ENCODE results near the gene UMAD1.

Gene UMAD1

DNA sequence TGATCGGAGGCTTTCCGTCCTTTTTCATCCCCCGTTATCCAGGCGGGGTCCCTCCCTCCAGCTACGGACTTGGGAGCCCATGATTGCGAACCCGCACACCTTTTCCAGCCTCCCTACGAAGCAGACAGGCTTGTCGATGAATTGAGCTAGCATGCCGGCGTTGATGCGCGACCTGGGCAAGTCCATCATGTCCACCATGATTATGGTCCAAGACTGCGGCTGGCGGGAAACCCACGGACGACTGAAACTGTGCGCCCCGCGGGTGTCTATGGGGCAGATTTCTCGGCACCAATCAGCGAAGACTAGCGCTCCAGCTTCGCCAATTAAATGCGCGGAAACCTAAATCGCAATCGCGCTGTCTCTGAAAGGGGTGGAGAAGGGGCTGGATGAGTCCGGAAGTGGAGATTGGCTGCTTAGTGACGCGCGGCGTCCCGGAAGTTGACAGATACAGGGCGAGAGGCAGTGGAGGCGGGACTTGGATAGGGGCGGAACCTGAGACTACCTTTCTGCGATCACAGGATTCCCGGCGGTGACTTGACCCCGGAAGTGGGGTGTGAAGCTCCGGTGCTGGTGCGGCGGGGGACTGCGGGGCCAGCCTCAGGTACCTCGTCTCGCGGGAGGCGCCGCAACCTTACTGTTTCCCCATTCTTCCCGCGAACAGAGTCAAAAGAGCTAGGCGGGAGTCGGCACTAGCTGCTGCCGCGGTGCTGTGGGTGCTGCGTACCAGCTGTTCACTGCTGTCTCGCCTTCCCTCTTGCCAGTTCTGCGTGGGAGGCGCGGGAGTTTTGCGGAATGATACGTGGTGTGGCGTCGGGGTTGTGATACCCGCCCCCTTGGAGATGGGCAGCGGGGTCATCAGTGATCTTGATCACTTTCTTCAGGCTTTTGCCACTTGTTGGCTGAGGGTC, at the start of gene UMAD1:
Gene UMAD1, plus strand, starts transcription at position 532 of the 908 bp plus-strand sequence. CDS start 32,620 bp downstream, outside the sequence.
- peak; percentile 98 for DNase-seq

DNA sequence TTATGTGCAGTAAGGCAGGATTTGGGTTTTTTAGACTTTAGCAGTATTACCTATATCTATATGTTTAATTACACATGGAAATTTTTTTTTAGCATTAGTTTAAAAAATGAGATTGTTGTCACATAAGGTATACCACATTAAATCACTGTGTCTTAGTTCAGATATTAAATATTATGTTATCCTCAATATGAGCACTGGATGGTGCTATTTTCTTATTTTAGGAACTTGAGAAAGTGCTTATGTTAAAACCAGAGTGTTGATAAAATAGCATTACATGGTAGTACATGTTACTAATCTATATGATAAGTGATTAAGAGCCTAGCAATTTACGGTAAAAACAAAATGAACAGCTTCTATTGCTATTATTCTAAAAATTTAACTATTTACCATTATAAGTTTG, 45.1 kb upstream of the UMAD1 start:
- DNase-seq, result no peak

DNA sequence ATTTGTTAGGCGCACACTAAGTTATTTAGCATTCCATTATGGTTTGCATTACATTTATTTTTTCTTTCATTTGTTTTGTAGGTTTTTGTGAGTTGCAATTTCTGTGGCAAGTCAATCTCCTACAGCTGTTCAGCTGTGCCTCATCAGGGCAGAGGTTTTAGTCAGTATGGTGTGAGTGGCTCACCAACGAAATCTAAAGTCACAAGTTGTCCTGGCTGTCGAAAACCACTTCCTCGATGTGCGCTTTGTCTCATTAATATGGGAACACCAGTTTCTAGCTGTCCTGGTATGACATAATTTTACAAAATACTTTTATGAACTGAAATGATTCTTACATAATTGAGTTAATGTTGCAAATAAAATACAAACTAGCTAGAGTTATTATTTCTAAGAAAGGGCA, 44.4 kb upstream of the UMAD1 start:
- no peak for DNase-seq

DNA sequence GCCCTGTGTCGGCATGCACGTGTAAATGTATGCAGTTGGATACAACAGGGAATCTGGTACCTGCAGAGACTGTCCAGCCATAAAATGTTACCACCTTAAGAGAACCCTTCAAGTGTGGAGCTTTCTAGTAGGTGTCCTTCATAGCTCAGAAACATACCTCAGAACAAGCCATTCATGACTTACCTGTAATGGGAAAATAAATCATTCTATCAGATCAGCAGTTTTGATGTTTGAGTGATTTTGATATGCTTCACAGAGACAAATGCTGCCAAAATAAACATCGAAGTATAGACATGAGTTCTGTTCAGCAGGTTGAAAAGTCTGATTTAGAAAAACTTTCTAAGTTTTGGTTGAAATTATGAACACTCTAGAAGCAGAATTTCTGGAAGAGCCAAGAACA, 33.5 kb upstream of the UMAD1 start:
- no peak for DNase-seq

DNA sequence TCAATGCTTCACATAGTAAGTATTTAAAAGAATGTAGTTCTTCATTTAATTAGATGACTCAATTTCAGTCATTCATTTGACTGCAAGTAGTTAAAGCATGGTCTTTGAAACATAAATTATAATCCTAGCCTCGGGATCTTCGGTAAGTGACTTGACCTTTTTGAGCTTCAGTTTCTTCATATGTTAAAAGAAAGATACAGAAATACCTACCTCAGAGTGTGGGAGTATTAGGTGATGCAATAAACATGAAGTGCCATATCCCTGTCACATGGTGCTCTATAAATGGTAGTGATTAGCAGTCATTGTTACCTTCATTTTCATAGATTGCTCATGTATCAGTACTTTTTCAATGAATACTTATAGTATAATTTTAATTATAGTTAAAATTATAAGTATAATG, 31.2 kb upstream of the UMAD1 start:
- DNase-seq, result no peak

DNA sequence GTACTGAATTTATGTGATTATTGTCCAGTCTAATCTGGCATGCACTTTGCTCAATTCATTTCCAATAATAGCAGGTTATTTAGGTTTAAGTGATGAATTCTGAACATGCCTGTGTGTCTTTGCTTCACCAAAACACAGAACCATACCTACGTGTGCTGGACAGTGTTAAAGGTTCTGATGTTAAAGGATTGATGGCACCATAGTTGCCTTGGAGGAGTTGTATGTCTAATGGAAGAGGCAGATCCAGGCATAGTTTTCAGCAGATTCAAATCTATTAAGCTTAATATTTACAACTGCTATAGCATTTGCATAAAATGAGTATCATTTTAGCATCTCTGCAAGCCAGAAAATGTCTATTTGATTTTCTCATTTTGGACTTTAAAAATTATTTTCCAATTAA, 28.0 kb upstream of the UMAD1 start:
- no peak for DNase-seq

DNA sequence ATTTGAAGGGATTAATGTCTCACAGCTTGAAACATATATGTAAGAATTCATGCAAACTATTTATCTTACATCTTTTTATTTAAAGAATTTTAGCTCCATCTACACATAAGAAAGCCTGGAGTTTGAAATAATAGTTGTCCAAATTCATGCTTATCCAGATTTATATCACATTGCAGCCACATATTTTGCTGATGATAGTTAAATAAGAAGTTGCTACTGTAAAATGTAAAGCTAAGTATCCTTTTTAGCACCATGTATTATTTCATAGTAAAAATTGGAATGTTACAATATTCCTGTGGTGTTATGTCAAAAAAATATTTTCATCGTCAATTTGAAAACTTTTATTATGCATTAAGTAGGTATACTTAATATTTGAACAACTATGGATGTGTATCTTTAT, 27.3 kb upstream of the UMAD1 start:
- DNase-seq, result no peak

DNA sequence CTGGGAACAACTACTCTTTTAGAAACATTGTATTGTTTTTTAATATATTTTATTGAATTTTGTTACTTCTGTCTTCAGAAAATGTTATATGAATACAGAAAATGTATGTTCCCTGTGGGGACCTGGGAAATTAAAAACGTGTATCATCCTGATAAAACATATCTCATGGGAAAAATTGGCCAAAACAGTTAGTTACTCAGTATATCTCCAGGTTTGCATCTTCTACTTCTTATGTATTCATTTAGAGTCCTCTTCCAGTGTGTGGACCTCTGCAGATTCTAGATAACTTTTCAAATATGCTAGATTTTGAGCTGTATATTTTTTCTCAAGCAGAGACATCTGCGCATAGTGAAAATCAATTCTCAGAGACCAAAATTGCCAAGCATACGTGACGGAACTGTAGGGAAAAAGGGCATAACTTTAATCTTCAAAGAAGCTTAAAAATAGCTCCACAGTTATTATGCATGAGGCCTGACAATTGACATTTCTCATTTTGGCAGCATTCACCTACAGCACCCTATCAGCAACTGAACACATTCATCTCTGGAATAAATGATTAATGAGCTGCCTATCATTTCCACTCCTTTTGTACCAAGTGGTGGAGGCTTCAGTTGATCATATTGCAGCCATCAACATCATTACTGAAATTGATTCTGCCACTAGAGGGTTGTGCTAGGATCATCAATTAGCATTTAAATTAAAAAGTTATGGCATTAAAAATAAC, 26.4 kb upstream of the UMAD1 start:
- DNase-seq, result no peak

DNA sequence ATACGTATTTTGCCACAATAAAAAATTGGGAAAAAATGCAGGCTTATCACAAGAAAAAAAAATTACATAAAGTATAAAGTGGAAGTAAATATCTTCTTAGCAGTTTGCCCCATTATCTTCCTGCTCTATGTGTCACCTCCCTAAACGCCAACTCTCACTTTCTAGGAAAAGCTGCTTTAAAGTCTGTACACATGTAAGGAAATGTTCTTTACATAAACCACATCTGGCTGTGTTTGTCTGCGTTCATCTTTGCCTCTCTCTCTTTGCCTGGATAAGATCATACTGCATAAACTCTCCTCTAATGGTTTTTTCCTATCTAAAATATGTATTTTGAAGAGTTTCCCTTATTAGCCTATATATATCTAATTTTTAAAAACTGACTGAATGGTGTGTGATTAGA, 23.0 kb upstream of the UMAD1 start:
- no peak for DNase-seq

DNA sequence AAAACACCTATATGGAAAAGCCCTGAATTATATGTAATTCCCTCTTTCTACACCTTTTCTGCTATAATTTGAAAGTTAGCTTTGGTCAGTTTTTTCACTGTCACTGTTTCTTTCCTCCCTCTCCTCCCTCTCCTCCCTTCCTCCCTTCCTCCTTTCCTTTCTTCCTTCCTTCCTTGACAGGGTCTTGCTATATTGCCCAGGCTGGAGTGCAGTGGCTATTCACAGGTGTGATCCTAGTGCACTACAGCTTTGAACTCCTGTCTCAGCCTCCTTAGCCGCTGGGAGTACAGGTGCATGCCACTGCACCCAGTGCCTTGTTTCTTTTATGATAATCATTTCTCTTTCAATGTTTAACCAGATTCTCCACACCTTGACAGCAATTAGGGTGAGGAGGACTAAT, 22.1 kb upstream of the UMAD1 start:
- no peak for DNase-seq

DNA sequence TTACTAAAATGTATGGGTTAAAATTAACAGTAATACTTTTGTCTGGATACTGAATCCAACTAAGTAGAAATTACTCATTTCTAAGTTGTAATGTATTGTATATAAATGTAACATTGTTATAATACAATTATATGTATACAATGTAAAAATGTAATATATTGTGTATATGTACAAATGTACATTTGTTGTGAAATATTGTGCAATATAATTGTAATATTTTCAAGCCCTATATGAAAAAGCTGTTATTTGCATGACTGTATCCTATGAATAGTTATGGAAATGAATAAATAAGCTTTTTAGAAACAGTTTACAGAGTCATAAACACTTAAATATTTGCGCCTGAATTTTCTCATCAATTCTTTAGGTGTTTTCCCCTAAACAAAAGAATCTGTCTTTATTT, 20.3 kb upstream of the UMAD1 start:
- DNase-seq, result no peak

DNA sequence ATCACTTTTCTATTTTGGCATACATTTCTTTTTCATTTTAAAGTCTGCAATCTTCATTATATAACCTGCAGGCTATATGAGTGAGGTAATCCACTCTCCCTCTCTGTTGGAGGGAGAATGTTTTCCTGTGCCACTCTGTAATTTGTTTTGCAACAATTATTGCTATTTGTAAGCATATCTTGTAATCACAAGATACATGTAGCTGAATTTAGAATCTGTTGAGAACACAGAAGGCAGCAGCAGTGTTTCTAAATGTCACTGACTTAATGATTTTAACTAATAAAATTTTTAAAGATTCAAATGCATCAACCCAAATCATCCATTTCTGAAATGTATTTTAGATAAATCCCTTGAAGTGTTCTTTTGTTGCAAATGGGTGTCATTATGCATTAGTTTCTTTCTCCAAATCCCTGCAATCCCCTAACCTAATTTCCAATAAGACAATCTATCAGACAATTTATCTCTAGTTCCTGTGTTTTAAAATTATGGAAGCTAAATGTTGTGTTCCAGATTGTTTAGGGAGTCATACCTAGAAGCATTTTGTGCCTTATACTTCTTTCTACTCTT, 19.8 kb upstream of the UMAD1 start:
- no peak for DNase-seq

DNA sequence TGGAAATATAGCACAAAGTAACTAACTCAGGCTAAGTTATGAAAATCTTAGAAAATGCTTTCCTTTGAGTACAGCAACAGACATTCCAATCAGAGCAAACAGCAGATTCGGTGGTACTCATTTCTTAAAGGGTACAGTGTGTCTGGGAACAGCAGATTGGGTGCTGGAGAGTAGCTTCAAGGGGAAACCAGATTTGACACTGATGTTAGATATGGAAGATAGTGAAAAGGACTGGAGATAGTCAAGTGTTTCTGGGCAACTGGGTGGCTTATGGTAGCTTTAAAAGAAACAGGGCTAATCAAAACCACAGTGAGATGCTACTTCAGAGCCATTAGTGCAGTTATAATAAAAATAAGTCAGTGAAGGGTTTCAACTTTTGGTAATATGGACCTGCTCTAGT, 12.1 kb upstream of the UMAD1 start:
- DNase-seq, result no peak

DNA sequence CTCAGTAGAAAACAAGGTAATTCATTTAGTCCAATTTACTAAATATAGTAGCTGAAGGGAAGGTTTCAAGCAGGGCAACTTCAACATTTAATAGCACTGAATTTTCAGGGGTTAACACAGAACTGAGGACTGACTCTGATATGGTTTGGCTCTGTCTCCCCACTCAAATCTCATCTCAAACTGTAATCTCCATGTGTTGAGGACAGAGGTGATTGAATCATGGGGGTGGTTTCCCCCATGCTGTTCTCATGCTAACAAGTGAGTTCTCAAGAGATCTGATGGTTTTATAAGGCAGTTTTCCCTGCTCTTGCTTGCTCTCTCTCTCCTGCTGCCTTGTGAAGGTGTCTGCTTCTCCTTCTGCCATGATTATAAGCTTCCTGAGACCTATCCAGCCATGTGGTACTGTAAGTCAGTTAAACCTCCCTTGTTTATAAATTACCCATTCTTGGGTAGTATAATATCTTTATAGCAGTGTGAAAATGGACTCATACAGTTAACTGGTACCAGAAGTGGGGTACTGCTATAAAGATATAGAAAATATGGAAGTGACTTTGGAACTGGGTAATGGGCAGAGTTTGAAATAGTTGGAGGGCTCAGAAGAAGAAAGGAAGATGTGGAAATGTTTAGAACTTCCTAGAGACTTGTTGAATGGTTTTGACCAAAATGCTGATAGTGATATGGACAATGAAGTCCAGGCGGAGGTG, 9.8 kb upstream of the UMAD1 start:
- no peak for DNase-seq

DNA sequence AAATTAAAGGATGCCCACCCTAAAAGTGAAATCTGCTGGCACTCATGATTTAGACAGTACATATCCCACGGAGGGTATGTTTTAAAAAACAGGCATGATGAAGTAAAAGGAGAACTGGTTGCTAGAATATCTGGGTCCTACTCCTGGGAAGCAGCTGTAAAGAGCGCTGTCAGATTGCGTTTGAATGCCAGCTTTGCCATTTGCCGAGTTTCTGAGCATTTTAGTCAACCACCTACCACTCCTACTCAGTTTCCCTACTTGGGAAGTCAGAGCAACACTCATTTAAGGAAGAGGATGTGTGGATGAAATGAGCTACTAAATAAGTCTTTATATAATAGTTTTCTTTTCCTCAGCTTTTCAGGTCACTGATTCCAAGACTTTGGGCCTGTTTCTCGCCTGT, 1.1 kb upstream of the UMAD1 start:
- no peak for DNase-seq

DNA sequence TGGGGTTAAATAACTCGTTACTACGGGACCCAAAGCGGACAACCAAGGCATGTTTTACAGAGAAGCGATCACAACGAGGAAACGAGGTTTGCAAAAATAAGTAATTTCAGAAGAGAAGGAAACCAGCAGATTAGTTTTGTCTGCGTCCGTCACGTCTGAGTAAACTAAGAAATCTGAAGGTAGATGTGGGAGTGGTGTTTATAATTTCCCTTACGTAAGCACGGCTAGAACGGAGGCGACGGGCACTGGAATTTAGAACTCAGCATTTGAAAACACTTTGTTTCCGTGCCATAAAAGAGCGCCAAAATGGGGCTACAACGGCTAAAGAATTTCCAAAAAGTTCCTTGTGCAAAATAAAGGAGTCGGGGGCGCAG, 718 bp upstream of the UMAD1 start:
- DNase-seq, result peak; percentile 64

DNA sequence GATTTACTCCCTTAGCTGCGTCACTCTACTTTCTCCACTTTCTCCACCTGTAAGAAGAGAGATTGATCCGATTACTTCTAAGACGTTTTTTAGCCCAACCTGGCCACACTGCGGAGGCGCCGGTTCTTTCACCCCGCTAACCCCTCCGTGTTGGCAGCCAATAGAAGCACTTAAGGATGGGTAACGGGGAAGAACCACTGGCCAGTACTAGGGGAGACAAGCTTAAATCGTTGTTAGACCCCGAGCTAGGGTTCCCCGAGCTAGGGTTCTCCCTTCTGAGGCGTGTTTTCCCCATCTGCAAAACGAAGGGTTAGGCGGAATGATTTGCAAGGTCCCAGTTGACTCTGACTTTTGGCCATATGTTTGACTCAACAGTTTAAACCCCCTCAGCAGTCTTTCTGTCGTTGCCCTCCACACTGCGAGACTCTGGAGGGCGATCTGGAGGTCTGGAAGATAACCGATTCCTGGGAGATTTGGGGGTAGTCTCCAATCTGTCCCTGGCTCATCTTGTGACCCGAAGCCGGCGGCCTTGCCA, 644 bp downstream of the UMAD1 start:
- no peak for DNase-seq

DNA sequence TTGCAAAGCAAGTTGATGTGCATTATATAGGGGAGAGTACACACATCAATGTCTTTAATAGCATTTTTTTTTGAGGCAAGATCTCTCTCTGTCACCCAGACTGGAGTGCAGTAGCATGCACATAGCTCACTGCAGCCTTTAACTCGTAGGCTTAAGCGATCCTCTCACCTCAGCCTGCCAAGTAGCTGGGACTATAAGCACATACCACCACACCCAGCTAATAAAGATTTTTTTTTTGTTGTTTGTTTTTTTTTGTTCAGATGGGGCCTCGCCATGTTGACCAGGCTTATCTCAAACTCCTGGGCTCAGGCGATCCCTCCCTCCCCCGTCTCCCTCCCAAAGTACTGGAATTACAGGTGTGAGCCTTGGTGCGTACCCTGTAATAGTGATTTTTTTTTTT, 1.5 kb downstream of the UMAD1 start:
- no peak for DNase-seq

DNA sequence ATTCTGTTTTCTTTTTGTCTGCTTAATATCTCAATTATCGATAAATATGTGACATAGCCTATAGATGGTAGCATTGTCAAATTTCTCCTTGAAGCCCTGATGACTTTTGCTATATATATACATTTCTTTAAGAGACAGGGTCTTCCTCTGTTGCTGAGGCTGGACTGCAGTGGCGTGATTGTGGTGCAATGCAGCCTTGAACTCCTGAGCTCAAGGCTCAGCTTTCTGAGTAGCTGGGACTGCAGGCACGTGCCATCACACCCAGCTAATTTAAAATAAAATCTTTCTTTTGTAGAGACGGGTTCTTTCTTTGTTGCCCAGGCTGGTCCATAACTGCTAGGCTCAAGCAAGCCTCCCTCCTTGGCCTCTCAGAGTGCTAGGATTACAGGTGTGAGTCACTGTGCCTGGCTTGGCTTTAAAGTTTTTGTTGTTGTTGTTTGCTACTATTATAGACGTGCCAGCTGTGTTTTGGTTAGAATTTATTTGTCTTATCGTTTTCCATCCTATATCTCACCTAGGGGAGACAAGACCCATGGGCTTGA, 7.0 kb downstream of the UMAD1 start:
- DNase-seq, result no peak

DNA sequence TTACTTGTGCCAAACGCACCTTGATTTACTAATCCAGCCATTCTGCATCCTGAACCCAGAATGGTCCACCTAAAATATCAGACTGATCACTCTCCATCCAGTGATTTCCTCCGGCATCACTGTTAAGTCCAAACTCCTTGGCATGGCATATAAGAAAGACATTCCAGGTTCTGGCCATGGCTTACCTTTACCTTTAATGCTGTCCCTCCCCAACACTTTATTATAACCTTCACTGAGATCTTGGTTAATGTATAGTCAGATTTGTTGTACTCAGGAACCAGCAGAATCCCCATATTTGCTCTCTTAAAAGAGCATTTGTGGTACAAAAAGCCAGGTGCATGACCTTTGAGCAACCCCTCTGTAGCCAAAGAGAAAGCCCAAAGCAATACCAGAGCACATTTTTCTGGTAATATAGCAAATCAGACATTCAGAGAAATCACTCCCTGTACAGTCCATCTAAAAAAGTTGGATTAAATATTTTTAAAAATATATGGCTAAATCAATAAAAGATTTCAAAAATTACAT, 10.2 kb downstream of the UMAD1 start:
- DNase-seq, result no peak

DNA sequence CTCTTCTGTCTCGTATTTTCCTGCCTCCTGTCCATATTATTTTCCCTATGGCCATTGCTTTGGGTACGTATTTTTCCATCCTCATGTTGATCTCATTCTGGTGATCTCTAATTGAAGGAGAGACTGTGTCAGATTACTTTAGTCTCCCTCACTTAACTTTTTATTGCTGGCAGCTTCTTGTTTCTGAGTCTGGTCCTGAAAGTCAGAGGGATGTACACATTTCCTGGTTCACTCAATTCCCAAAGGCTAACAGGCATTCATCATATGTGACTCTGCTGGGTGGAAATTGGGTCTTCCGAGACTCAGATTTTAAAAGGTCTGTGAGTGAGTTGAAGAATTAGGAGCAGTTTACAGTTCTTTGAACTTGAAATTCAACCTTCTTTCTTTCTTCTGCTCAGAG, 10.9 kb downstream of the UMAD1 start:
- DNase-seq, result no peak

DNA sequence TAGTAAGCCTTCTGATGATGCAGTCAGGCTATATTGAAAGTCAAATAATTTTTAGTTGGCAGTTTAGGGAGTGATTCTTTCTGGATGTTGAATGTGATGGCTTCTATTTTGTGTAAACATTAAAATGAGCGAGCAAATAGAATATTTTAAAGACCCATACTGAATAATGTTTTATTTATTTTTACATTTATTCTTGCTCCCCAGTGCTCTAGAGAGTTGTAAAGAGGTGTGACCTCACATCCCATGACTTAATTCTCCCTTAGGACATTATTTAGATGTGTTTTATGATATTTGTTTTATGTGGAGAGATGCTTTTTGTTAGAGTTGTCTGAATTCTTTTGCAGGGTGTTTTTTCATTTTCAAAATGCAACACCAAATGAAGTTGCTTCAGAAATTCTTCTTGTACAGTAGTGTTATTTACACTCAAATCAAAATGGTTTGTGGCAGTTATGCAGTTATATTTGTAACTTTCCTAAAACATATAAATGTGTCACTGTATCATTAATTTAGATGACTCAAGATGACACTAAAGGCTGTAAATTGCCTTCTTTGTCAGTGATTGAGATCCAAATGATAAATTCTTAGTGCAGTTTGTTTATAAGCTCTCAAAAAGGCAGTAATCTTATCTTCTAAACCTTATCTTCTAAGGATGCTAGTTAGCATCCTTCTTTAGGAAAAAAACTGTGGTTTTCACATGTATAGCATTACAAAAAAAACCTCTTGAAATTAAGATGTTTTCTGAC, 12.4 kb downstream of the UMAD1 start:
- no peak for DNase-seq
